ENCODE measurements around the gene NAA38.

NAA38 gene

DNA sequence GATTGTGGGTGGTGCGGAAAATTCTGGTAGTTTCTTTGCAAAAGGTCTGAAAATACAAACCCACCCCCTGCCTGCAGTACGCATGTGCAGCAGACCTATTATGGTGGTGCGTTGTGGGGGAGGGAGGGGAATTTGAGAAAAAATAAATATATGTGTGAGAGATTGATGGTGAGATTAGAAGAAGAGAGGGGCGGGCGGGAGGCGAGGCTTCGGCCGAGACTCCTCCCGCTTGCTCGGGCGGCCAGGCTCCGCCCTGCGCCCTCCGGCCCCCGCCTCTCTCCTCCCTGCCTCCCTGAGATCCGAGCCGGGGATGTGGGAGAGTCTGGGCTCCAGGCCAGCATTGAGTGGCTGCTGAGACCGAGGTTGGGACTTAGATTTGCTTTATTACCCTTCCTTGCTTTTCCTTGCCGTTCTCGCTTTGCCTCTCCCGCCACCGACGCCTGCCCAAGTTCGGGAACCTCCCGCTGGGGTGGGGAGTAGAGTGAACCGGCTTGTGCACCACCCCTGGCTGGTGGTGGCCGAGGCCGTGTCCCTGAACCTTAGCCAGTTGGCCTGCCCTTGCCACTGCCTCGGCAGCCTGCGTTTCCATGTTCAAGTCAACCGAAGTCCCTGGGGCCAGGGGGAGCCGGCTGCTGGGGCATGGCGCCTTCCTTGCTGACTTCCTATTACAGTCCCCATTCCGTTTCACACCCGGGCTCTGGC is 30.3 kb upstream of the NAA38 start:
- peak overlapping the region; percentile 66 for H3K4me3 ChIP-seq (ENCODE audit: low read length)
- no peaks in the 10 kb centered on the region for H3K36me3 ChIP-seq (ENCODE audit: control insufficient read depth, low read depth, low read length)
- H3K27me3 ChIP-seq (ENCODE audit: control insufficient read depth, insufficient read depth, low read length): peaks cover 18% of the 10 kb centered on the region
- H3K27ac ChIP-seq (ENCODE audit: low read length): no peak overlapping the region
- peak overlapping the region; percentile 34 for H3K9ac ChIP-seq (ENCODE audit: low read length)
- H3K4me1 ChIP-seq (ENCODE audit: control insufficient read depth, low read depth, low read length): peaks cover 31% of the 10 kb centered on the region
- no peaks in the 10 kb centered on the region for H3K9me3 ChIP-seq (ENCODE audit: control insufficient read depth, low read depth, low read length)

DNA sequence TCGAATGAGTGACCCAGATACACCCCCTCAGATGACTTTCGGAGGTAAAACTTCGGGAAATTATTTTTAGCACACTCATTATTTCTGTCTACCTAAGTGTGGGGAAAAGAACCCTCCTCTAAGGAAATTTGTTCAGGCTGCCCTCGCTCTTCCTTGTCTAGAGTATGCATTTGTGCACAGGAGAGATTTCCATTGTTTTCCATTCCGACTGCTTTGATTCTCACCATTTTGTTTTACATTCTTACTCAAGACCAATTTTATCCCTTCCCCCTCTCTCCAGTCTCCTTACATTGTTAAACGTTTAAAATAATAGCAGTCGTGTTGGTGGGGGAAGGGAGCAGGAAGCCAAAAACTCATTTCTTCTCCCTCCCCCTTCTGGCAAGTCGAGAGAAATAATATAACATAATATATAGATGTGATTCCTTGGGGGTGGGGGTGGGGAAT is 29.7 kb upstream of the NAA38 start:
- H3K4me1 ChIP-seq (ENCODE audit: control insufficient read depth, low read depth, low read length): peaks cover 31% of the 10 kb centered on the region
- H3K27me3 ChIP-seq (ENCODE audit: control insufficient read depth, insufficient read depth, low read length): peaks cover 18% of the 10 kb centered on the region
- peak overlapping the region; percentile 4 for H3K9ac ChIP-seq (ENCODE audit: low read length)
- H3K9me3 ChIP-seq (ENCODE audit: control insufficient read depth, low read depth, low read length): no peaks in the 10 kb centered on the region
- no peak overlapping the region for H3K27ac ChIP-seq (ENCODE audit: low read length)
- H3K36me3 ChIP-seq (ENCODE audit: control insufficient read depth, low read depth, low read length): no peaks in the 10 kb centered on the region
- peak overlapping the region; percentile 66 for H3K4me3 ChIP-seq (ENCODE audit: low read length)

DNA sequence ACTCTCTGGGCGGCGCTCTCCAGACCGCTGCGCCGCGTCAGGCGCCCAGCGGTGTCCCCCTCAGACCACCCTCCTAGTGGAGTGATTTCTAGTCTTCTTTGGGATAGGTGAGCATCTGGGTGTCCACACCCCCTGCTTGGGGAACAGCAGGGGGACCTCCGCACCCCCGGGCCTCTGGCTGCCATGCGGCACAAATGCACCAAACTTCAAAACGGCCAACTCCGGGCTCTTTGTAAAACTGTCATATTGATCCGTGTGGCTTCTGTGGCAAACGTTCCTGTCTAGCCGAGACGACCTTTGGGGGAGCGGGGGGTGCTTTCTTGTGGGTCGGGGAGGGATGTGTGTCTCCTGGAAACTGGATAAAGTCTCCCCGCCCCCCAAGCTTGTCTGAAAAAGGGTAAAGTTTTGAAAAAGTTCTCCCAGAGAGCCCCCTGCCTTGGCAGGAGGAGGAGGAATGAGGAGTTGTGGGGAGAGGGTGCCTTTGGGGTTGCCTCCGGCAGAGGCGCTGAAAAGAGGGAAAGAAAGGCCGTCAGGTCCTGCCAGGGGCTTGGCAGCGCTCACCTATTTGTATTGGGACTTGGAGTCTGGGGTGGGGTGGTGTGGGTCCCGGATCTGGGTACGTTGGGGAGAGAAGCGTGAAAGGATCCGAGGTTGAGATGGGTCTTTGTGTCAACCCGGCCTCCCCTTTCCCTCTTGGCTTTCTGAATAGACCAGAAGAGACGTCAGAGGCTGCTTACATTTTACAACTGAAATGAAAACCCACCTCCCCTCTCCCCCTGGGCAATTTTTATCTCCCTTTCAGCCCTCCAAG is 29.1 kb upstream of the NAA38 start:
- Histone ChIP-seq H3K9me3 (ENCODE audit: control insufficient read depth, low read depth, low read length) (no peaks in the 10 kb centered on the region), H3K4me1 (ENCODE audit: control insufficient read depth, low read depth, low read length) (peaks cover 31% of the 10 kb centered on the region), H3K4me3 (ENCODE audit: low read length) (peak overlapping the region; percentile 66), H3K36me3 (ENCODE audit: control insufficient read depth, low read depth, low read length) (no peaks in the 10 kb centered on the region), H3K27me3 (ENCODE audit: control insufficient read depth, insufficient read depth, low read length) (peaks cover 18% of the 10 kb centered on the region), H3K27ac (ENCODE audit: low read length) (no peak overlapping the region), H3K9ac (ENCODE audit: low read length) (peak overlapping the region; percentile 4)

DNA sequence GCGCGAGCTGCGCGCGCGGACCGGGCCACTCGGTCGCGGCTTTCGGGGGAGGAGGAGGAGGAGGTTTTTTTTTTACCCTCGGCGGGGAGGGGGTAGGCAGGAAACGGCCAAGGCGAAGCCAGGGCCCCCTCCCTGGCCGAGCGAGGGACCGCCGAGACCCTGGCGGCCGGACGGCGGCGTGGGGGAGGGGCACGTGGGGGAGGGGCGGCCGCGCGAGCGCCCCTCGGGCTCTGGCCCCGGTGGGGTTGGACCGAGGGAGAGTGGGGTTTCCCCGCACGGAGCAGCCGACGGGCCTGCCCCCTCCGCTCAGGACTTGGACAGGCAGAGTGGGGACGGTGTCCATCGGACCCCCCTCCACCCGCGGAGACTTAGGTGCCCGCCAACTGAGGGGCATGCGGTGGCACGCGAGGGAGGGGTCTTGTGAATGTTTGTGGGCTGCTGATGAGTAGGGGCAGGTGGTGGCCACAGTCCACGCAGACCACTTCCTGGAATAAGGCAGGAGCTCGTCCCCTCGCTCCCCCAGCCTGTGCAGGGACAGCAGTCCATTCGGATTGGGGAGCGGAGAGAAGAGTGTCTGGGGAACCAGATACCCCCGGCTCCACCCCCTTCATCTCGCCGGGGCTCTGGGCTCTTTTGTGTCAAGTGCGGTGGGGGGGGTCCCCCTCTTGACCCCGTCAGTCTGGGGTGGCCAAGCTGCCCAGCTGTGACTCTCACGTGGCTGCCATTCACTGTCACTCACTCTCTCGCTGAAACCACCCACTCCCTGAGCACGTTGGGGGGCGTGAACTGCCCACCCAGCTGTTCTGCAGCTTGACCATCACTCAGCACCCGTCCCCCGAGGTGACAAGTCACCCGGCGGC is 28.2 kb upstream of the NAA38 start:
- peaks cover 31% of the 10 kb centered on the region for H3K4me1 ChIP-seq (ENCODE audit: control insufficient read depth, low read depth, low read length)
- H3K36me3 ChIP-seq (ENCODE audit: control insufficient read depth, low read depth, low read length): peaks cover 4% of the 10 kb centered on the region
- H3K4me3 ChIP-seq (ENCODE audit: low read length): peak overlapping the region; percentile 66
- peaks cover 18% of the 10 kb centered on the region for H3K27me3 ChIP-seq (ENCODE audit: control insufficient read depth, insufficient read depth, low read length)
- H3K9ac ChIP-seq (ENCODE audit: low read length): peak overlapping the region; percentile 39
- H3K27ac ChIP-seq (ENCODE audit: low read length): no peak overlapping the region
- H3K9me3 ChIP-seq (ENCODE audit: control insufficient read depth, low read depth, low read length): no peaks in the 10 kb centered on the region

DNA sequence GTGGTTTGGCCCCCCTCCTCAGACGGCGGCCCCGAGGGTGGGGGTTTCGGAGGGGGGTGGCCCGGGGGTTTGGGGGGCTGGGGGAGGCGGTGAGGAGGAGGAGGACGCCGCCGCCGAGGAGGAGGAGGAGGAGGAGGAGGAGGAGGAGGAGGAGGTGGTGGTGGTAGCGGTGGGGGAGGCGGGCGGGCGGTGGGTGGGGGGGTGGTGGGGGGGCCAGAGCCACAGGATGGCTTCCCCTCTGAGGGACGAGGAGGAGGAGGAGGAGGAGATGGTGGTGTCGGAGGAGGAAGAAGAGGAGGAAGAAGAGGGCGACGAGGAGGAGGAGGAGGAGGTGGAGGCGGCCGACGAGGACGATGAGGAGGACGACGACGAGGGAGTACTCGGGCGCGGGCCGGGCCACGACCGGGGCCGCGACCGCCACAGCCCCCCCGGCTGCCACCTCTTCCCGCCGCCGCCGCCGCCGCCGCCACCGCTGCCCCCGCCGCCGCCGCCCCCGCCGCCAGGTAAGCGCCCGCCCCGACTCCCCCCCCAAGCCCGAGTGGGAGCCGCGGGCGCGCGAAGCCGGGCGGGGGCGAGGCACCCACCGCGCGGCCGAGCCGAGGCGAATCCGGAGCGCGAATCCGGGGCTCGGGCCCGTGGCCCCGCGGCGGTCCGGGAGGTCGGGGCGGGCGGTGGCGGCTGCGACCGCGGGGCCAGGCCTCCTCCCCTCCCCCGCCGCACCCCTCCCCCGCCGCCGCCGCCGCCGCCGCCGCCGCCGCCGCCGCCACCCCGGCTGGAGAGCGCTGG is 27.4 kb upstream of the NAA38 start:
- Histone ChIP-seq H3K4me1 (ENCODE audit: control insufficient read depth, low read depth, low read length) (peaks cover 31% of the 10 kb centered on the region), H3K9ac (ENCODE audit: low read length) (no peak overlapping the region), H3K4me3 (ENCODE audit: low read length) (peak overlapping the region; percentile 66), H3K27me3 (ENCODE audit: control insufficient read depth, insufficient read depth, low read length) (peaks cover 18% of the 10 kb centered on the region), H3K36me3 (ENCODE audit: control insufficient read depth, low read depth, low read length) (peaks cover 4% of the 10 kb centered on the region), H3K9me3 (ENCODE audit: control insufficient read depth, low read depth, low read length) (no peaks in the 10 kb centered on the region), H3K27ac (ENCODE audit: low read length) (no peak overlapping the region)

DNA sequence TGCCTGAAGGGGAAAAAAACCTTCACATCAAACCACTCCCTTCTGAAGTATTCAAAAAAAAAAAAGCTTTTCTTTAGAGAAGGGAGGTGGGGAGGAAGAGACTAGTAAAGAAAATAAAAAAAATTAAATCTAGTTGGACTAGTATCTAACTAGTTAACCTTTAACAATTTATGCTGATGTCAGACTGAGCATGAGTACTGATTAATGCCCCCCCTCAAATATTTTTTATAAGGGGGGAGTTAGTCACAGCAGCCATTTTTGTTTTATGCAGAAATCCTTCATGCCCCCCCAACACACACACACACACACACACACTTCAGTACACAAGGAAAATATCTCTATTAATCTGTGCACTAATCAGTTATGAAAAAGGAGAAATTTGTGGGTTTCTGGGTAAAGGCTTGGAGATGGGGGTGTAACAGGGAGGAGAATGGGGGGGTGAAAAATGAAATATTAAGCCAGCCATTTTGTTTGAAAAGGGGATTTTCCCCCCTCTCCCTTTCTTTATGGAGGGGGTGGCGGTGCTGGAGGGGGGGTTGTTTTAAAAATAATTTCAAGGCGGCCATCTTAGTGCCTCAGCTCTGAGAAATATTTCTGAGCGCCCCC is 26.5 kb upstream of the NAA38 start:
- Histone ChIP-seq H3K4me1 (ENCODE audit: control insufficient read depth, low read depth, low read length) (peaks cover 24% of the 10 kb centered on the region), H3K36me3 (ENCODE audit: control insufficient read depth, low read depth, low read length) (peaks cover 4% of the 10 kb centered on the region), H3K9ac (ENCODE audit: low read length) (no peak overlapping the region), H3K27ac (ENCODE audit: low read length) (no peak overlapping the region), H3K9me3 (ENCODE audit: control insufficient read depth, low read depth, low read length) (no peaks in the 10 kb centered on the region), H3K4me3 (ENCODE audit: low read length) (no peak overlapping the region), H3K27me3 (ENCODE audit: control insufficient read depth, insufficient read depth, low read length) (peaks cover 18% of the 10 kb centered on the region)

DNA sequence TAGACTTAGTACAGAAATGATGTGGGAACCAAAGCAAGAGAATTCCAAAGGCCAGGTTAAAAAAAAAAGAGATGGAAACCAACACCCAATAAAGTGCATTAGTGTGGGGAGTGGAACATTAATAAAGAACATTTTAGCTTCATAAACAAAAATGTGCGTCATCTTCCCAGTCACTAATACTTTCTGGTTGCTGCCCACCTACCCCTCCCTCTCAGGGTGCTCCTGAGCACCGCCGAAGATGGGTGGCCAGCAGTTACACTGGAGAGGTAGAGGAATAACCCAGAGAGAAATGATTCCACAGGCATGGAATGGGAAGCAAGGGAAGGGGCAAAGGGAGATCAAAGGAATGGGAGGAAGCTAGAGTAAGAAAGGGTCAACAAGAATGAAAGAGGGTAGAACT is 25.3 kb upstream of the NAA38 start:
- H3K9ac ChIP-seq (ENCODE audit: low read length): no peak overlapping the region
- no peak overlapping the region for H3K4me3 ChIP-seq (ENCODE audit: low read length)
- H3K27ac ChIP-seq (ENCODE audit: low read length): no peak overlapping the region
- no peaks in the 10 kb centered on the region for H3K9me3 ChIP-seq (ENCODE audit: control insufficient read depth, low read depth, low read length)
- peaks cover 18% of the 10 kb centered on the region for H3K27me3 ChIP-seq (ENCODE audit: control insufficient read depth, insufficient read depth, low read length)
- H3K4me1 ChIP-seq (ENCODE audit: control insufficient read depth, low read depth, low read length): peaks cover 12% of the 10 kb centered on the region
- peaks cover 4% of the 10 kb centered on the region for H3K36me3 ChIP-seq (ENCODE audit: control insufficient read depth, low read depth, low read length)

DNA sequence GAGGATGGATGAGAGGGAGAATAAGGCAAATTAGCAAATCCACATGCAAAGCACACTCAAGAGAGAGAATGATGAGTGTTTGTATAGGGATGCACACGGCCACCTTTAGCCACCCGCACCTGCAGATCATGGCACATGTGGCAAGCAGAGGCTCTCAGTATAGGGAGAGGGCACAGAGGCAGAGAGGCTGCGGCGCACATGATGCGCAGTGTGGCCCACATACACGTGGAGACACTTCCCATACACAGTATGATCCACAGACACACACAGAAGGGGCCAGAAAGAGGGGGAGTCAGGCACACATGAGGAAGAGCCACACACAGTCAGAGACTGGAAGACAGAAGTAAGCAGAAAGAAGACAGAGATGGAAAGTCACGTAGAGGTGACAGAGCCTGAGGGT is 24.7 kb upstream of the NAA38 start:
- no peaks in the 10 kb centered on the region for H3K9me3 ChIP-seq (ENCODE audit: control insufficient read depth, low read depth, low read length)
- H3K27ac ChIP-seq (ENCODE audit: low read length): no peak overlapping the region
- H3K27me3 ChIP-seq (ENCODE audit: control insufficient read depth, insufficient read depth, low read length): peaks cover 17% of the 10 kb centered on the region
- peaks cover 11% of the 10 kb centered on the region for H3K4me1 ChIP-seq (ENCODE audit: control insufficient read depth, low read depth, low read length)
- H3K36me3 ChIP-seq (ENCODE audit: control insufficient read depth, low read depth, low read length): peaks cover 4% of the 10 kb centered on the region
- no peak overlapping the region for H3K9ac ChIP-seq (ENCODE audit: low read length)
- H3K4me3 ChIP-seq (ENCODE audit: low read length): no peak overlapping the region

DNA sequence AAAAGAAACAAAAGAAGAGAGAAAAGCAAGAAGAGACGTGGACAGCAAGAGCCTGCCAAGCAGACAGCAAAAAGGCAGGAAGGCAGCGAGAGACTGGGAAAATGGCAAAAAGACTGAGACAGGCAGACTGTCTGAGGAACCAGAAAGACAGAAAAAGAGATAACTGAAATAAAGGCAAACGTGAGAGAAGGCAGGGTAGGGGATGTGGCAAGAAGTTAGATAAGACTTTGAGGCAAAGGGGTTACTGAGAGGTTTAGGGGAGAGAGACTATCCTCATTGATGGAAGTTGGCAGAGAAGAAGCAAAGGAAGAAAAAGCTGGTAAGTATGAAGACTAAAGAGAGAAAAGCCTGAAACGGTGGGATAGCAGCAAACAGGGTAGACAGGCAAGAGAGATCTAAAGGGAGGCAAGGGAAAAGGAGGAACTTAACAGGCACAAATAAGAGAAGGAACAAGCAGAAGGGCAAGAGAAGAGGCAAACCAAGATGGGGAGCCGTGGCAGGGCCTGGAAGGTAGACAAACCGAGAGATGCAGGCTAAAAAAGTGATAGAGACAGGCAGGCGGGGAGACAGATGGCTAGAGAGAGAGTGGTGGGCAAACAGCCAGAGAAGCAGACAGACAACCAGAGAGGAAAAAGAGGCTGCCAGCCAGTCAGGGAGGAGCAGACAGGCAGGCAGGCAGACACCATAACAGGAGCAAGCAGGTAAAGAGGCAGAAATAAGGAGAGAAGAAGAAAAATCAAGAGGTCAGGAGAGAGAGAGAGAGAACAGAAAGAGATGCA is 24.1 kb upstream of the NAA38 start:
- no peaks in the 10 kb centered on the region for H3K9me3 ChIP-seq (ENCODE audit: control insufficient read depth, low read depth, low read length)
- H3K9ac ChIP-seq (ENCODE audit: low read length): no peak overlapping the region
- H3K27me3 ChIP-seq (ENCODE audit: control insufficient read depth, insufficient read depth, low read length): peaks cover 11% of the 10 kb centered on the region
- H3K27ac ChIP-seq (ENCODE audit: low read length): no peak overlapping the region
- peaks cover 7% of the 10 kb centered on the region for H3K4me1 ChIP-seq (ENCODE audit: control insufficient read depth, low read depth, low read length)
- no peak overlapping the region for H3K4me3 ChIP-seq (ENCODE audit: low read length)
- peaks cover 4% of the 10 kb centered on the region for H3K36me3 ChIP-seq (ENCODE audit: control insufficient read depth, low read depth, low read length)

Data from iPS-18a (cell line).